ENCODE data around the gene TXLNA.
"Not testable (repeated sequence)": the region's sequence is repeated elsewhere in the genome, so short reads cannot be mapped to it uniquely, and the experiment has no call there.

TXLNA gene

DNA sequence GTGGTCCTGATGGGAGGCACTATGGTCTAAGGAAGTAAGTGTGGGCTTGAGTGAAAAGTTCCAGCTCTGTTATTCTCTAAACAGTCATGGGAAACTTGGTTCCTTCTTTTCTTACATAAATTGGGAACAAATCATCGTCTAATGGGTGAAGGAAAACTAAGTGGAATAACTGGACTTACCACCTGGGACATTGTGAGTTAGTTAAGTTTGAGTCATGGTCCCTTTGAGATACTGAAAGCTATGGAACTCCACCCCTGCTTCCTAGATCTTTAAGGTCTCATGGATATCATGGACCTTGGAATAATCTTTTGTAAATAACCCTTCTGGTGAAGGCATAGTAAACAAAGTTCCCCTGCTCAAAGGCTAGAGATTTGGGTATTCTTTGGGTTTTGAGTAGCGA is 16.1 kb upstream of the TXLNA start:
- H3K36me3 ChIP-seq (ENCODE audit: control insufficient read depth, low read length) = peaks cover 68% of the 10 kb centered on the region

GRCh38 chr1:32165633-32166032 is 13.8 kb upstream of the TXLNA start:
- H4K20me1 ChIP-seq (ENCODE audit: control insufficient read depth, insufficient read depth, low read depth, low read length); H3K4me2 ChIP-seq (ENCODE audit: low read length); H3K79me2 ChIP-seq (ENCODE audit: control insufficient read depth, low read length); H3K4me1 ChIP-seq (ENCODE audit: control insufficient read depth, low read length); H3K27ac ChIP-seq (ENCODE audit: low read depth, low read length); H3K27me3 ChIP-seq (ENCODE audit: control insufficient read depth, low read length); H3K9me2 ChIP-seq (replicated peaks; ENCODE audit: control insufficient read depth, low read length); H3K9me3 ChIP-seq (ENCODE audit: control insufficient read depth, insufficient read depth, low read length); H3F3A ChIP-seq (ENCODE audit: control insufficient read depth, insufficient read depth); H3K4me3 ChIP-seq (ENCODE audit: low read length): not testable (repeated sequence)
- peaks cover 62% of the 10 kb centered on the region for H3K36me3 ChIP-seq (ENCODE audit: control insufficient read depth, low read length)

More for the DNA sequence above, 16.1 kb upstream of the TXLNA start:
- Histone ChIP-seq H3K27ac (ENCODE audit: low read depth, low read length) (no peak overlapping the region), H4K20me1 (ENCODE audit: control insufficient read depth, insufficient read depth, low read depth, low read length) (no peaks in the 10 kb centered on the region), H3K79me2 (ENCODE audit: control insufficient read depth, low read length) (no peaks in the 10 kb centered on the region), H3F3A (ENCODE audit: control insufficient read depth, insufficient read depth) (no peaks in the 10 kb centered on the region), H3K9me2 (replicated peaks; ENCODE audit: control insufficient read depth, low read length) (no peaks in the 10 kb centered on the region), H3K9me3 (ENCODE audit: control insufficient read depth, insufficient read depth, low read length) (no peaks in the 10 kb centered on the region), H3K4me3 (ENCODE audit: low read length) (no peak overlapping the region), H3K27me3 (ENCODE audit: control insufficient read depth, low read length) (no peaks in the 10 kb centered on the region), H3K4me2 (ENCODE audit: low read length) (no peak overlapping the region), H3K4me1 (ENCODE audit: control insufficient read depth, low read length) (no peaks in the 10 kb centered on the region)
- TF ChIP-seq EZH2phosphoT487 (IDR thresholded peaks at IDR 0.05; ENCODE audit: borderline replicate concordance, low read length) (no peak), CTCF (IDR thresholded peaks at IDR 0.05; ENCODE audit: low read depth, low read length, poor library complexity, severe bottlenecking) (no peak)

DNA sequence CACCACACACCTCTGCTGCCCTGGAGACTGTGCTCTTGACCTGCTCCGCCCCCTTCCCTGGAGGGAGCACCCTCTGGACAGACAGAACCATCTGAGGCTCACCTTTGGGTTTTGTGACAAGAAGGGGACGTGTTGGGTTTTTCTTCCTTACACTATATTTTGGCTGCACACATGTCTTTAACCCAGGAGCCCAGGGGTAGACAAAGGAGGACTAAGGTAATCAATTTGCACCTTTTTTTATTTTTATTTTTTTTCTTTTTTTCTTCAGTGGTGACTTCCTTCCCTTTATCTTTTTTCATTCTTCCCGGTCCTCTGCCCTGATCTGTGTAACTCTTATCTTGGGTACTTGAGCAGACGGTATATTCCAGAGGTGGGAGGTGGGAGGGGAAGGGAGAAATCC is 8.5 kb upstream of the TXLNA start:
- H3K4me2 ChIP-seq (ENCODE audit: low read length) = no peak overlapping the region
- H3F3A ChIP-seq (ENCODE audit: control insufficient read depth, insufficient read depth) = no peaks in the 10 kb centered on the region
- H3K4me3 ChIP-seq (ENCODE audit: low read length) = no peak overlapping the region
- H3K36me3 ChIP-seq (ENCODE audit: control insufficient read depth, low read length) = peaks cover 59% of the 10 kb centered on the region
- no peaks in the 10 kb centered on the region for H3K4me1 ChIP-seq (ENCODE audit: control insufficient read depth, low read length)
- TF ChIP-seq CTCF (IDR thresholded peaks at IDR 0.05; ENCODE audit: low read depth, low read length, poor library complexity, severe bottlenecking) (no peak), EZH2phosphoT487 (IDR thresholded peaks at IDR 0.05; ENCODE audit: borderline replicate concordance, low read length) (no peak)
- no peaks in the 10 kb centered on the region for H3K79me2 ChIP-seq (ENCODE audit: control insufficient read depth, low read length)
- H3K9me3 ChIP-seq (ENCODE audit: control insufficient read depth, insufficient read depth, low read length) = no peaks in the 10 kb centered on the region
- H3K27me3 ChIP-seq (ENCODE audit: control insufficient read depth, low read length) = no peaks in the 10 kb centered on the region
- no peak overlapping the region for H3K27ac ChIP-seq (ENCODE audit: low read depth, low read length)
- no peaks in the 10 kb centered on the region for H4K20me1 ChIP-seq (ENCODE audit: control insufficient read depth, insufficient read depth, low read depth, low read length)
- no peaks in the 10 kb centered on the region for H3K9me2 ChIP-seq (replicated peaks; ENCODE audit: control insufficient read depth, low read length)

DNA sequence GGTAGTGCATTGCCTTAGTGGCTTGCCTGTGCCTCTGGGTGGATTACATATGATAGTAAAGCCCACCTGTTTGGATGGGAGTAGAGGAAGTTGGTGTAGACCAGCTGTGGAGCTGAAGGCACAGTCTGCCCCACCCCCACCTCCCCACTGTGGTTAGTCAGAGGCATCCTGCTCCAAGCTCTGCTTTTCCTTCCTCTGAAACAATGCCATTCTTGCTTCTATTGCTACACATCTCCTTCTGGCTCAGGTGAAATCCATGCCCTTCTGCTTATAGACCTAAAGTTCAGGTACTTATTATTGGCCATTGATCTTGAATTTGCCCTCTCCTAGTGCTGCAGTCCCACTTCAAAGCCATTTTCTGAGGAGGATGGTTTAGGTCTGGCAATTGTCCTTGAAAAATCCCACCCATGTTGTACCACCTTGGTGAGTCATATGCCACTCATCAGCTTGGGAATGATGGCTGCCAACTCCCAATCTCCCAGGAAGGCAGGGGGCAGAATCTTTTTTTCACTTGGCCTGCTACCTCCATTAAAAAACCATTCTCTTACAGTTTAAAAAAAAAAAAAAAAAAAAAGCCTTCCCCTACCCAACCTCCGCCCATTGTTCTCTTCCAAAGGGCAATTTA is 6.7 kb upstream of the TXLNA start:
- H3K79me2 ChIP-seq (ENCODE audit: control insufficient read depth, low read length) = no peaks in the 10 kb centered on the region
- H3K27me3 ChIP-seq (ENCODE audit: control insufficient read depth, low read length) = no peaks in the 10 kb centered on the region
- TF ChIP-seq EZH2phosphoT487 (IDR thresholded peaks at IDR 0.05; ENCODE audit: borderline replicate concordance, low read length) (no peak), CTCF (IDR thresholded peaks at IDR 0.05; ENCODE audit: low read depth, low read length, poor library complexity, severe bottlenecking) (no peak)
- H3K9me3 ChIP-seq (ENCODE audit: control insufficient read depth, insufficient read depth, low read length) = no peaks in the 10 kb centered on the region
- H3K9me2 ChIP-seq (replicated peaks; ENCODE audit: control insufficient read depth, low read length) = no peaks in the 10 kb centered on the region
- no peaks in the 10 kb centered on the region for H3K4me1 ChIP-seq (ENCODE audit: control insufficient read depth, low read length)
- peaks cover 48% of the 10 kb centered on the region for H3K36me3 ChIP-seq (ENCODE audit: control insufficient read depth, low read length)
- peaks cover 4% of the 10 kb centered on the region; the same call in 1 of the 2 replicates for H3F3A ChIP-seq (ENCODE audit: control insufficient read depth, insufficient read depth)
- no peaks in the 10 kb centered on the region for H4K20me1 ChIP-seq (ENCODE audit: control insufficient read depth, insufficient read depth, low read depth, low read length)
- H3K27ac ChIP-seq (ENCODE audit: low read depth, low read length) = no peak overlapping the region
- H3K4me2 ChIP-seq (ENCODE audit: low read length) = no peak overlapping the region
- H3K4me3 ChIP-seq (ENCODE audit: low read length) = no peak overlapping the region

Measured in DOHH2 (cell line).